ENCODE data around the gene PHRF1.

DNA sequence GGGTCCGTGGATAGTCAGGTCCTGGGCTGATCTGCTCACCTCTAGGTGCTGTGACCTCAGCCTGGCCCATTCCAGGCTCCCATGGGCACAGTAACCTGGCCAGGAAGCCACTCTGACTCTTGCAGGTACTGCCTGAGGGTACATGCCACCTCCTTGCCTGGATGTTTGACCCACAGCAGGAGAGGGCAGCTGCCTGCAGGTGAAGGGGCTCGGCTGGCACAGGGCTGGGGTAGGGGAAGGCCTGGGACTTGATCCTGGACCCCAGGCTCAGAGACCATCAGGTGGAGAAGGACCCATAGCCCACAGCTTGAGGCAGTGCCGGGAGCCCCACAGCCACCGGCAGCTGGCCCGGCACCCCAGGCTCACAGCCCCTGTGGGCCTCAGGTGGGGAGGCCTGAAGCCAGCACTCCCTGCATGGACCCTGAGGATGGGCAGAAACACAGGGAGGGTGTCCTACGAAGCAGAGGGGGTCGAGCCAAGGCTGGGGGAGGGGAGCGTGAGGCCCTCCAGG is 36.2 kb upstream of the PHRF1 start:
- TF ChIP-seq, protein P1, sequence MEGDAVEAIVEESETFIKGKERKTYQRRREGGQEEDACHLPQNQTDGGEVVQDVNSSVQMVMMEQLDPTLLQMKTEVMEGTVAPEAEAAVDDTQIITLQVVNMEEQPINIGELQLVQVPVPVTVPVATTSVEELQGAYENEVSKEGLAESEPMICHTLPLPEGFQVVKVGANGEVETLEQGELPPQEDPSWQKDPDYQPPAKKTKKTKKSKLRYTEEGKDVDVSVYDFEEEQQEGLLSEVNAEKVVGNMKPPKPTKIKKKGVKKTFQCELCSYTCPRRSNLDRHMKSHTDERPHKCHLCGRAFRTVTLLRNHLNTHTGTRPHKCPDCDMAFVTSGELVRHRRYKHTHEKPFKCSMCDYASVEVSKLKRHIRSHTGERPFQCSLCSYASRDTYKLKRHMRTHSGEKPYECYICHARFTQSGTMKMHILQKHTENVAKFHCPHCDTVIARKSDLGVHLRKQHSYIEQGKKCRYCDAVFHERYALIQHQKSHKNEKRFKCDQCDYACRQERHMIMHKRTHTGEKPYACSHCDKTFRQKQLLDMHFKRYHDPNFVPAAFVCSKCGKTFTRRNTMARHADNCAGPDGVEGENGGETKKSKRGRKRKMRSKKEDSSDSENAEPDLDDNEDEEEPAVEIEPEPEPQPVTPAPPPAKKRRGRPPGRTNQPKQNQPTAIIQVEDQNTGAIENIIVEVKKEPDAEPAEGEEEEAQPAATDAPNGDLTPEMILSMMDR (IDR thresholded peaks at IDR 0.05; ENCODE audit: insufficient read depth, low read depth, low read length): no peak
- no peak for TF ChIP-seq EZH2 (IDR thresholded peaks at IDR 0.05; ENCODE audit: insufficient read depth, low read length)
